Measurements from ENCODE around the gene TMEM192.
"Not testable (repeated sequence)": the region's sequence is repeated elsewhere in the genome, so short reads cannot be mapped to it uniquely, and the experiment has no call there.

Gene TMEM192

DNA sequence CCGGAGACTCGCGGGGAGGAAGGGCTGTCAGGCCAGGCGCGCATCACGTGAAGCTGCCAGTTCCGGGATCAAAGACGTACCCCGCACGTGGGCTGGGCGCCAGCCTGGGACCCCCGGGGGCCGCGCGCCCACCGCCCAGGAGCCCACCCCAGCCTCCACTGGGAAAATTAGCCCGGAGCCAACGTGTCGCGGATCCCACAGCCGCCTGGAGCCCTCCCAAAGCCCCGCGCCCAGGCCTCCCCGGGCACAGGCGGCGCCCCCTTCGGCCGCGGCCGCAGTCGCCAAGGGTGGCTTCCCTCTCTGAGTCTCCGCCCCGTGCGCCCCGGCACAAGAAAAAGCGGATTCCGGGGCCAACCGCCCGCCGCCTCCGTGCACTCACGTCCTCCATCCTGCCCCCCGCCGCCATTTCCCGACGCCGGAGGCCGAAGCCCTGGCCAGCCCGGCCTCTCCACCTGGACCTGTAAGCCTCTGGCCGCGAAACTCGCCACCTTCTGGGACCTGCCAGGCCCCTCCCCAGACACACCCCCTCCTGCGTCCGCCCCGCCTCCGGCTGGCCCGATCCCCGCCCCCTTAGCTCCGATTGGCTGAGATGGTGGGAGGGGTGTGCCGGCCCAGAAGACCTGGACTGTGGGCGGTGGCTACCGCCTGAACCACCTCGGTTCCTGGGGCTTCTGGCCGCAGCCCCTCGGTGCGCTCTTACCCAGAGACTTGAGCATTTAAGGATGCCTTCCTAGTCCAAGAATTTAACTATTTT lies at the start of gene TMEM192:
Gene TMEM192, minus strand, starts transcription at position 493 of the 754 bp plus-strand sequence. Its CDS starts 87 bp downstream, at position 406.
- FAIRE-seq: no peak

GRCh38 chr4:165158762-165159161 lies 46.1 kb upstream of the TMEM192 start:
- FAIRE-seq: no peak

DNA sequence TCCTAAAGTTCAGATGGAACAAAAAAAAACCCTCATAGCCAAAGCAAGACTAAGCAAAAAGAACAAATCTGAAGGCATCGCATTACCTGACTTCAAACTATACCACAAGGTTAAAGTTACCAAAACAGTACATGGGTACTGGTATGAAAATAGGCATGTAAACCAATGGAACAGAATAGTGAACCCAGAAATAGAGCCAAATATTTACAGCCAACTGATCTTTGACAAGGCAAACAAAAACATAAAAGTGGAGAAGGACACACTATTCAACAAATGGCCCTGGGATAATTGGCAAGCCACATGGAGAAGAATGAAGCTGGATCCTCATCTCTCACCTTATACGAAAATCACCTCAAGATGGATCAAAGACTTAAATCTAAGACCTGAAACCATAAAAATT lies 44.2 kb upstream of the TMEM192 start:
- no peak for FAIRE-seq

DNA sequence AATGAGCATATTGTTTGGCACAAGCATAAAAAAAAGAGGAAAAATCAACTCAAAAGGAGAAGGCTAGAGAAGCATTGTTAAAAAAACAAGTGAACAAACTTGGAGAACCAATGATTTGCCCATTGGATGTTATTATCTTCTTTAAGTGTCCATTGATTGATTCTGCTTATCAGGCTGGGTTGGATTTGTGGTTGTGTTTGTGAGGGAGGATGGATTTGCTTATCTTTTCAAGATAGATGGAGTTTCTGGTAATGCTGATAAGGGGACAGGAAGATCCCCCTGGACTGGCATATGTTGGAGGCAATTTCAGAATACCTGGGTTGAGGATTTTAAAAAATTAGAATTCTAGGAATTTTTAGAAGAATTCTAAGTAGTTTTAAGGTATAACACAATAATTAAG lies 41.8 kb upstream of the TMEM192 start:
- no peak for FAIRE-seq

- FAIRE-seq: no peak
These were observed 39.9 kb upstream of the TMEM192 start for GRCh38 chr4:165152527-165152926.

DNA sequence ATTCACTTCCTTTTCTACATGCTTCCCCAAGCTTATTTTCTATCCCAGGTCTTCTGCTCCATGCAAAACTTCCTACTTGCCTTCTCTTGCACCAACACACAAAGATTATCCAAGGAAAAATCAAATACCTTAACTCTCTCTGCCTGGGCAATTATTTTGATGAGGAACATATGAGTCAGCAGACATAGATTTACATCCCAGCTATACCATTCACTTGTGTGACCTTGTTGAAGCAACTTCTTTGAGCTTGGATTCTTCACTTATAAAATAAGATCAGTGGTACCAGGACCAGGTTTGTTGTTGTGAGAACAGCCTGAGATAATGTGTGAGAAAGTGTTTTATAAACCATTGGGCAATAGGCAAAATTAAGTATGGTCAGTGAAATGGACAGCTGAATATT lies 39.1 kb upstream of the TMEM192 start:
- no peak for FAIRE-seq

DNA sequence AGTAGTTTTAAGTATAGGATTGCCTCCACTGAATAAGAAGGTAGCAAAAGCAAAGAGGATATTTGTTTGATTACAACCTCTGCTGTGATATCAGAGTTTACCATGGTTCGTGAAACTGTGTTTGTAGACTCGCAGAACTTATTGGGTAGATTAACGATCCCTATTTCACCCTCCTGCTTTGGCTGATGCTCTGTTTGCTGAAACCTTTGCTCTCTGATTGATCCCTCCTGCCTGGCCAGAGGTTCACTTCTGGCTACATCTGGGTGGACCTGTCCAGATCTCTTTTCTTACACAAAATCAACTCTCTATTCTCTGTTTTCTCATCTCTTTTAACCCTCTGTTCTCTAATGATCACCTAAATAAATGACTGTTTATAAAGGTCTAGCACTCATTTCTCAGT lies 37.9 kb upstream of the TMEM192 start:
- FAIRE-seq: no peak

- no peak for FAIRE-seq
These were observed 26.2 kb upstream of the TMEM192 start for GRCh38 chr4:165138843-165139242.

DNA sequence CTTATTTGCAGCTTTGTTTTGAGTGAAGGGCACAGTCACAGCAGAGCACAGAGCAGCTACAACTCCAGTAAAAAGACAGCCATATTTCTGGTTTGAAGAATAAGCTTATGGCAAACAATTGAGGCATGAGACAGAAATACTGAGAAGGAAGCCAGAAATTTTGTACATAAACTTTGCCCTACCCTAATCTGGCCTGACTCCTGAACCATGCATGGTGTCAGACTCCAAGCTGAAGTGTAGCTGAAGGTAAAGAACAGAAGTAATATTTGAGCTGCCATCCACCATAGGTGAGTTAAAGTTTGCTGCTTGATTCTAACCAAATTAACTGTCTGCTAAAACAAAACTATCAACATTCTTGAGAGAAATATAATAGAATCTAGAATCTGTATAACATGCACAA lies 24.5 kb upstream of the TMEM192 start:
- no peak for FAIRE-seq

- FAIRE-seq: no peak
These were observed 23.9 kb upstream of the TMEM192 start for GRCh38 chr4:165136529-165136928.

DNA sequence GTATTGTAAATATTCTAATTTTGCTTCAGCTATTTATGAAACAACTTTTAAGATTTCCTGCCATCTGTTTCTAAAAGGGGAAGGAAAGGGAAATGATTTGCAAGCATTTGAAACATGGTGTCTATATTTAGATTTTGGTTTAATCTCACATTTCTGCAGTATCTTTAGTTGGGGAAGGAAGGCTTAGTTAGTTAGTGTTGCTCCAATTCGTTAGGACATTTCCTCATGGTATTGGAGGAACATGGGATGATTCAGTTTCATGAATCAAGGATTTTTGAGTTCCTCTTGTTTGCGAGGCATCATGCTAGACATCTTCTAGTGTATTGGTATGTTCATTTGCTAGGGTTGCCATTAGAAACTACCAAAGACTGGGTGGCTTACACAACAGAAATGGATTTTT lies 20.5 kb upstream of the TMEM192 start:
- no peak for FAIRE-seq

- no peak for FAIRE-seq
These were observed 18.7 kb upstream of the TMEM192 start for GRCh38 chr4:165131247-165131832.

- FAIRE-seq: no peak
These were observed 17.3 kb upstream of the TMEM192 start for GRCh38 chr4:165129924-165130323.

GRCh38 chr4:165125869-165126499 lies 13.3 kb upstream of the TMEM192 start:
- not testable (repeated sequence) for FAIRE-seq

DNA sequence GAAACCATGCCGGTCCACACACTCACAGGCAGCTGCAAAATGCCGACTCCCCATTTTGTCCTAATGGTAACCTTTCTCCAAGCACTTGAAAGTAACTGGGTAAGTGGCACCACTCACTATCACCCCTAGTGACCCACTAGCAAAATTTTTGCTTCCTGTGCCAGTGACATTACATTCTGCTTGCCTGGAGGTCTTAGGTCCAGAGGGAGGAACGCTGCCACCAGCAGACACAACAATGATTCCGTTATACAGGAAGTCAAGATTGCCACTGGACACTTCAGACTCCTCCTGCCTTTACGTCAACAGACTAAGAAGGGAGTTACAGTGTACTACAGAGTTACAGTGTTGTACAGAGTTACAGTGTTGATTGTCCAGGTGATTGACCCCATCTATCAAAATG lies 11.8 kb upstream of the TMEM192 start:
- FAIRE-seq: no peak

GRCh38 chr4:165118256-165118909 lies 5.7 kb upstream of the TMEM192 start:
- FAIRE-seq: no peak

GRCh38 chr4:165115301-165115700 lies 2.6 kb upstream of the TMEM192 start:
- no peak for FAIRE-seq

- FAIRE-seq: no peak
These were observed 723 bp downstream of the TMEM192 start for GRCh38 chr4:165111906-165112367.

GRCh38 chr4:165106518-165106917 lies 6.1 kb downstream of the TMEM192 start:
- no peak for FAIRE-seq

- FAIRE-seq: no peak
These were observed 11.0 kb downstream of the TMEM192 start for GRCh38 chr4:165101641-165102040.

DNA sequence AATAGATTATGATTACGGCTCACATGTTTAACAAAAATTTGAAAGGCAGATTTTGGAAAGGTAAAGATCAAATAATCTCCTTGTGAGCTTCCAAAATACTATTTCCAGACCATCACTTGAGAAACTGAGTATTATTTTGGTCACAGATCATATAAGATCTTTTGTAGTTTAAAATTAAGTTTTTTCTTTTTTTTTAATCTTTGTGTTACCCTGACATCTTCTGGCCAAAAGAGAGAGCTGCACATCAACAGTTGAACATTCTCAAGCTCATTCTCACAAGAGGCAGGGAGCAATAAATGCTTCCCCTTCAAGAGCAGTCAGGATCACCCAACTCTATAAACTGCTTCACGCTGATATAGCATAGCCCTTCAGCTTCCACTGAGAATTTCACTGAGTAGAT lies 15.9 kb downstream of the TMEM192 start:
- no peak for FAIRE-seq

DNA sequence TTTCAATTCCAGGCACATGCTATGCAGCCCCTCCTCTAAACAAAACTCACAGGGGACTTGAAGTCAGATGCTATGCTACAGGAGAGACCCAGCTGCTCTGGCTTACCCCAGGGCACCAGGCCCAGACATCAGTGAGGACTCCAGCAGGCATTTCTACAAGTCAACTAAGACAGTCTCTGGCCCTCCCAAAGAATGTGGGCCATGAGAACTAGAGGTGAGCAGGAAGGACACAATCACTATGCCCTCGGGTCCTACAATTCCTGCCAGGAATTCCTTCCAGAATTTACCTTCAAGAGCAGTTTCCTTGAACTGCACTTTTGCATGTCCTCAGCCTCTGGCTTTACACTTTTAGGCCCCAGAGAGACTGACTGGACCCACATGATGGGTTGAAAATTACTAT lies 17.4 kb downstream of the TMEM192 start:
- FAIRE-seq: no peak

DNA sequence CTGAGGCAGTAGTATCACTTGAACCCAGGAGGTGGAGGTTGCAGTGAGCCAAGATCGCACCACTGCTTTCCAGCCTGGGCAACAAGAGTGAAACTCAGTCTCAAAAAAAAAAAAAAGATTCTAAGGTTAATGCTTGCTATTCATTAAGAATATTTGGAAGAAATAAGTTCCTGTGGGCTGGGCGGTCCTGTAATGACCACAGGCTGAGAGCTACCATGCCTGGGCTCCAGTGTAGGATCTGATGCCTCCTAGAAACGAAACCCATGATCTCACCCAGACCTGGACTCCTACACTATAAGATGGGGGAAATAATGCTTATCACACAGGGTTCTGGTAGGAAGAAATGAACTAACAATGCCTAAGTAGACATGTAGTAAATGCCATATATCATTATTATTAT lies 17.8 kb downstream of the TMEM192 start:
- FAIRE-seq: no peak

DNA sequence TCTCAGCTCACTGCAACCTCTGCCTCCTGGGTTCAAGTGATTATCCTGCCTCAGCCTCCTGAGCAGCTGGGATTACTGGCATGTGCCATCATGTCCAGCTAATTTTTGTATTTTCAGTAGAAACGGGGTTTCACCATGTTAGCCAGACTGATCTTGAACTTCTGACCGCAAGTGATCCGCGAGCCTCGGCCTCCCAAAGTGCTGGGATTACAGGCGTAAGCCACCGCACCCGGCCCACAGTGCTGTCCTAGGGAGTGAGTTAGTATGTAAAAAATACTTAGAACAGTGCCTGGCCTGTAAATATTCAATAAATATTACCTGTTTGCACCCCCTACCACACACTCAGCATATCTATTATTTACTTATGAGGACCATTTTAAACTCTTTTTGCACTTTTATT lies 20.5 kb downstream of the TMEM192 start:
- FAIRE-seq: not testable (repeated sequence)

All from colon (tissue), 2 donors.